NCI-H82 (cell line): Measurements from ENCODE around the gene ASNSD1.
"Not testable (repeated sequence)": the region's sequence is repeated elsewhere in the genome, so short reads cannot be mapped to it uniquely, and the experiment has no call there.

Source experiments
- DNase-seq: peaks from one replicate; lab custom pipeline; 2025; lab: John Stamatoyannopoulos, UW

The ASNSD1 gene

DNA sequence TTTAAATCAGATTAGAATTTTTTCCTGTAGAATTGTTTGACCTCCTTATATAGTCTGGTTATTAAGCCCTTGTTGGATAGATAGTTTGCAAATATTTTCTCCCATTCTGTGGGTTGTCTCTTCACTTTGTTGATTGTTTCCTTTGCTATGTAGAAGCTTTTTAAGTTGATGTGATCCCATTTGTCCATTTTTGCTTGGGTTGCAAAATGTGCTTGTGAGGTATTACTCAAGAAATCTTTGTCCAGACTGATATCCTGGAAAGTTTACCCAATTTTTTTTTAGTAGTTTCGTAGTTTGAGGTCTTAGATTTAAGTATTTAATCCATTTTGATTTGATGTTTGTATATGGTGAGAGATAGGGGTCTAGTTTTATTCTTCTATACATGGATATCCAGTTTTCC lies 26.5 kb downstream of the ASNSD1 start:
- DNase-seq = not testable (repeated sequence)

DNA sequence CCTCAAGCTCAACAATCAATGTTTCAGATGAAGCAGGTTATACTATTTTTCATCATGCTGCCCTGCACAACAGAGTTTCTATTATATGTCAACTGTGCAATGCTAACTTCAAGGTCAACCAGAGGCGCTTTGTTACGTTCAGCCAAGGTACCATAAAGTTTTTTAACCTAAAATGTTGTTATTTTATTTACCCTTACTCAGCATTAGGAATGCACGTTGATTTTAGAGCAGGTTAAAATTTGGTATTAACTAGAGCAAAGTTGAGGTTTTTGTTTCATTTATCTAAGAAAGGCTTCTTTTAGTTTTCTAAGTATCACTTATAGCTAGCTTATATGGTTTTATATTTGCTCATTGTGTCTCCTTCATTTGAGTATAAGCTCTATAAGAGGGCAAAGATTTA lies 35.0 kb downstream of the ASNSD1 start:
- no peak for DNase-seq

DNA sequence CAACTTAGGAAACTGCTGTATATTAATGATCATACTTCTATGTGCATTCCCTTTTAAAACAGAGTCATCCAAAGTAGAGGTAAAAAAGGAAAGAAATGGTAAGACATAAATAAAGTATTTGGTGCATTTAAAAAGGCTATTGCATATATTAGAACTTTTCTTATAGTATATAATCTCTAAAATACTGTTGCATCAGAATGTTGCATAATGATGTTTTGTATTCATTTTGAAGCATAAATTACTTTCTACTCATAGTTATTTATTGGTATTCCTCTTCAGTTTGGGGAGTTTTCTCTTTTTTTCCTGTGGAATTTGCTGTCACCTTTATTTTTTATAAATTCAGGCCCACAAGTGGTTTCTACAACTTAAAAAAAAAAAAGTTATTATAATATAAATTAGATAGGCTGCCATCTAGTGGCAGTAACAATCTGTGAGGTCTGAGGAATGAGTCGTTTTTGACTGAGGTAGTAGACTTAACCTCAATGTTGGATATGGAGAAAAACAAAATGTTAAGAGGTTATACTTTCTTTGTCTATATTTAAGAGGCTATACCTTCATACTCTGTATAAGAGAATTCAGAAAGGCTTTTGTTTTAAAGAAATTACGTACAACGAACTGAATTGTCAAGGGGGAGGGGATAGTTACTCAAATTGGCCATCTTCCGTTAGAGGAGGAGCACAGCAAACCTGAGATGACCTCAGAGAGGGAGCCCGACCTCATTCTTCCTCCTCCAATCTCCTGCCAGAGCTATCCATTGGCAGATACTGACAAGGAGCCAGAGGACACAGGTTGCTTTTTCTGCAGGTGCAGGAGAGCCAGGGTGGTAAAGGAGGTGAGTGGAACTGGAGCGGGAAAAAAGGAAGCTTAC lies 37.0 kb downstream of the ASNSD1 start:
- DNase-seq = peak; percentile 52

DNA sequence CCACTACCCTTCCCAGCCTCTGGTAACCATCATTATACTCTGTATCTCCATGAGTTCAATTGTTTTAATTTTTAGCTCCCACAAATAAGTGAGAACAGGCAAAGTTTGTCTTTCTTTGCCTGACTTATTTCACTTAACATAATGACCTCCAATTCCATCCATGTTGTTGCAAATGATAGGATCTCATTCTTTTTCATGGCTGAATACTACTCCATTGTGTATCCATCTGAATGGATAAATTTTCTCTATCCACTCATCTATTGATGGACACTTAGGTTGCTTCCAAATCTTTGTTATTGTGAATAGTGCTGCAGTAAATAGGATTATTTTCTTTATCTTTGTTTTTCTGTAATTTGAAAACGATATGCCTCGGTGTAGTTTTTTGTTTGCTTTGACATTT lies 39.4 kb downstream of the ASNSD1 start:
- DNase-seq = no peak

DNA sequence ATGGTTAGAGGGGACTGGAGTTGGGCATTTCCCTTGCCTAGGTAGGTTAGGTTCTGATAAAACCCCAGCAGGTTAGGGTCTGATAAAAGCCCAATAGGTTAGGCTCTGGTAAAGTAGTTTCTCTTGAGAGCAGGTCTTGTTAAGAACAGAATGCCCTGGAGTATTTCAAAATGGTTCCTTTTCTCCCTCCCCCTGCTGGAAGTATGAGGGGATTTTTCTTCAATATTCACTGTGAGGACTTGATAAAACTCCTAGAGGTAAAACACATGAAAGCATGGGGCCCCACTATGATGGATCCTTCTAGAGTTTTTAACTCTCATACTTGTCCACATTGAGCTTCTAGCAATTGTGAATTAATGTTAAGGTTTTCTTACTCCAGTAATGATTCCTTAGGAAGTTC lies 40.8 kb downstream of the ASNSD1 start:
- DNase-seq = peak; percentile 23

DNA sequence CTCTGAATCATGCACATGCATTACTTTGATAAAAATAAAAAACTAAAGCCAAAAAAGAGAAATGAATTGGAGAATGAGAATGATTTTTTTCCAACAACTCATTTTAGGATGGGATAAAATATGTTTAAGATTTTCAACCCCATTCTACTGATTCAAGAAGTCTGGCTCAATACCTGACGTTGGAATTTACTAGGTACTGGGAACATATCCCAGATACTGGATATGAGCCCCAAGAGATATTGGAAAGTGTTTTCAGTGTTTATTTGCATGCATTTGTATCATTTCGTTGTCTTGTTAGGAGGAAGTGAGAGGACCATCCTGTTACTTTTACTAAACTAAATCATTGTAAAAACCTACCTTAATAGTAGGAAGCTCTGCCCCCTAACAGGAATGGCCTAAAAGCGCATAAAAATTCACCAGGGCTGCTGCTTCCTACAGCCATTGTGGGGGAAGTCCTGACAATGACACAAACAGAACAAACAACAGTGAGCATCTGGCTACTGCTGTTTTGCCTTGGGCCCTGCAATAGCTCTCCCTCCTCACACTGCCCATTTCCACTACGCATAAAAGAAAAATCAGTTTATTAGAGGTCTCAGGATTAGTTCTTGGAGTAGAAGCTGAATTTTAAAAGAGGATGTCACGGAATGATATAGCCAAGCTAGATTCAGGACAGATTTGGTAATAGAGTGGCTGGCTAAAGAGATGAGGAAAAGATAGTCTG lies 48.4 kb downstream of the ASNSD1 start:
- DNase-seq = no peak

DNA sequence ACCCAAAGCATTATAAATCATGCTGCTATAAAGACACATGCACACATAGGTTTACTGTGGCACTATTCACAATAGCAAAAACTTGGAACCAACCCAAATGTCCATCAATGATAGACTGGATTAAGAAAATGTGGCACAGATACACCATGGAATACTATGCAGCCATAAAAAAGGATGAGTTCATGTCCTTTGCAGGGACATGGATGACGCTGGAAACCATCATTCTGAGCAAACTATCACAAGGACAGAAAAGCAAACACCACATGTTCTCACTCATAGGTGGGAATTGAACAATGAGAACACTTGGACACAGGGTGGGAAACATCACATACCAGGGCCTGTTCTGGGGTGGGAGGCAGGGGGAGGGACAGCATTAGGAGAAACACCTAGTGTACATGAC lies 56.3 kb downstream of the ASNSD1 start:
- DNase-seq = not testable (repeated sequence)

DNA sequence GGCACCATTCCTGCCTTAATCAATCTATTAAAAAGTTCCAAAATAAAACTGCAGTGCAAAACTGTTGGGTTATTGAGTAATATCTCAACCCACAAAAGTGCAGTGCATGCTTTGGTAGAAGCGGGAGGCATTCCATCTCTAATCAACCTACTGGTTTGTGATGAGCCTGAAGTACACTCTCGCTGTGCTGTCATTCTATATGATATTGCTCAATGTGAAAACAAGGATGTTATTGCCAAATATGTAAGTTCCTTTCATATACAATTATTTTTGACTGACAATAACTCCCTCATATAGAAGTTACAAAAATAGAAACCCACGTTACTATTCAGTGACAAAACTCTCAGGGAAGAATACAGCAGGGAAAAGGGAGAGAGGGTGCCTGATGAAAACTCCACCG lies 58.3 kb downstream of the ASNSD1 start:
- DNase-seq = no peak
